Measurements from ENCODE around the gene DNAH8.

DNAH8 gene

DNA sequence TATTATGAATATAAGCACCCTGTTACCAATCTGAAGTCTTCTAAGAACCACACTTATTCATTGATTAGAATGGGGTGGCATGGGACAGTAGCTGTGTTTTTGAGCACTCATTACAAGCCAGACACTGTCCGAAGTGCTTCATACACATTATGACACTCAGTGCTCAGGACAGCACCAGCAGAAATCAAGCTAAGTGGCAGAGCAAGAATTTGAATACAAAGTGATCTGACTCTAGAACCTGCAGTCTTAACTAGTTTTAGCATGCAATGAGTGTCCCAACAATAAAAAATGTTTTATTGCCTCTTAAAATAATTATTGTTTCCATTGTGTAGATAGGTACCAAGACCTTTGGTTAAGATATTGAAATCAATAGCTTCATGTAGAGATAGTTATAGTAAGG is 294.4 kb downstream of the DNAH8 start:
- no peaks in the 10 kb centered on the region for H3K36me3 ChIP-seq (ENCODE audit: control insufficient read depth in 2 of 2, insufficient read depth in 2 of 2, low read length in 2 of 2)
- H3K27me3 ChIP-seq (ENCODE audit: control insufficient read depth in 1 of 2, insufficient read depth in 2 of 2, low read length in 2 of 2) = peaks cover 4 to 8% of the 10 kb centered on the region in 2 donors
- H3K9ac ChIP-seq (ENCODE audit: low read length in 2 of 2) = no peak overlapping the region
- H3K4me3 ChIP-seq (ENCODE audit: low read length in 2 of 2) = no peak overlapping the region
- H3K9me3 ChIP-seq (ENCODE audit: control insufficient read depth in 2 of 2, low read length in 2 of 2) = no peaks in the 10 kb centered on the region
- H3K4me1 ChIP-seq (ENCODE audit: control insufficient read depth, insufficient read depth, low read length) = no peaks in the 10 kb centered on the region
- H3K27ac ChIP-seq (ENCODE audit: low read length) = no peak overlapping the region

DNA sequence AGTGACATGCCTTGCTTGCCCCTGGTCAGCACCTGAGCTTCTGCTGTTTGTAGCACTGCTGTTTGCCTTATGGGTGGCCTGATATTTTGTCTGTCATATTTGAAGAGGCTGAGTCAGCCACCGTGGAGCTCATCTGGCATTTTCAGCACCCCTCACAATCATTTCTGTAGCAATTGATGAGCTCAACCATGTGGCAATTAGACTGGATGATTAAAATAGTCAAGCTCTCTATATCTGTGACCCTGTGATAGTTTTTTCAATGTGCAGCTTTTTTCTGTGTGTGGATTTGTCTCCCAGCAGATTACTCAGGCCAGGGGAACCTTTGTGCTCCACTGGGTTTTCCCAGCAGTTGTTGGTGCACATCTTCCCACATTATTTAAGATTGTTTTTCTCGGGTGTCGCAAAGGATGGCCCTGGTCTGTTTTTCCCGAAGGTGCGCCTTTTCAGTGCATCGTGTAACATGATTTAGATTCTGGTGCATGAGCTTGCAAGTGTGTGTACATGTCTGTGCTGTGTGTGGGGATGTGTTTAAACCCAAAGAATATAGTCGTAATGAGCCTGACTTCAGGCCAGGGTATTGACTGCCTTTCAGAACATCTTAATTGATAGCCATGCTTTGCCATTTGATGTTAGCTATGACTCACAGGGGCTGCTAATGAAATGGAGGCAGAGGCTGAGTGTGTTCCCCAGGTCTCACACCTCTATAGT is 301.9 kb downstream of the DNAH8 start:
- H3K4me3 ChIP-seq (ENCODE audit: low read length in 2 of 2) = no peak overlapping the region
- H3K27ac ChIP-seq (ENCODE audit: low read length) = no peak overlapping the region
- no peak overlapping the region for H3K9ac ChIP-seq (ENCODE audit: low read length in 2 of 2)
- H3K9me3 ChIP-seq (ENCODE audit: control insufficient read depth in 2 of 2, low read length in 2 of 2) = no peaks in the 10 kb centered on the region
- no peaks in the 10 kb centered on the region for H3K36me3 ChIP-seq (ENCODE audit: control insufficient read depth in 2 of 2, insufficient read depth in 2 of 2, low read length in 2 of 2)
- no peaks in the 10 kb centered on the region for H3K4me1 ChIP-seq (ENCODE audit: control insufficient read depth, insufficient read depth, low read length)
- H3K27me3 ChIP-seq (ENCODE audit: control insufficient read depth in 1 of 2, insufficient read depth in 2 of 2, low read length in 2 of 2) = peaks cover 0 to 4% of the 10 kb centered on the region in 2 donors

DNA sequence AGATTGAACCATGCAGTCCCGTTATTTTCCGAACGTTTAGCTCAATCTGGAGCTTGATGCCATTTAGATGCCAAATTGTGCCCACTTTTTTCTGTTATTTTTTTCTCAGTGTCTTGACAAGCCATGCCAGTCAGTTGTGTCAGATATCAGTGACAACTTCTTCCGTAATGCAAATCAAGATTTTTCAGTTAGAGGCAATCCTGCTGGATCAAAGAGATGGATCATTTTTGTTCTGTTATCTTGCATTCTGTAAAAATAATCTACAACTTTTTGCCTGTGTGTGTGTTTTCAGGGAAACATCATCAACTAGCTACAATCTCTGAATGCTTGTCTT is 302.4 kb downstream of the DNAH8 start:
- no peak overlapping the region for H3K9ac ChIP-seq (ENCODE audit: low read length in 2 of 2)
- H3K27me3 ChIP-seq (ENCODE audit: control insufficient read depth in 1 of 2, insufficient read depth in 2 of 2, low read length in 2 of 2) = no peaks in the 10 kb centered on the region
- H3K4me1 ChIP-seq (ENCODE audit: control insufficient read depth, insufficient read depth, low read length) = no peaks in the 10 kb centered on the region
- no peak overlapping the region for H3K27ac ChIP-seq (ENCODE audit: low read length)
- no peaks in the 10 kb centered on the region for H3K9me3 ChIP-seq (ENCODE audit: control insufficient read depth in 2 of 2, low read length in 2 of 2)
- no peaks in the 10 kb centered on the region for H3K36me3 ChIP-seq (ENCODE audit: control insufficient read depth in 2 of 2, insufficient read depth in 2 of 2, low read length in 2 of 2)
- H3K4me3 ChIP-seq (ENCODE audit: low read length in 2 of 2) = no peak overlapping the region

DNA sequence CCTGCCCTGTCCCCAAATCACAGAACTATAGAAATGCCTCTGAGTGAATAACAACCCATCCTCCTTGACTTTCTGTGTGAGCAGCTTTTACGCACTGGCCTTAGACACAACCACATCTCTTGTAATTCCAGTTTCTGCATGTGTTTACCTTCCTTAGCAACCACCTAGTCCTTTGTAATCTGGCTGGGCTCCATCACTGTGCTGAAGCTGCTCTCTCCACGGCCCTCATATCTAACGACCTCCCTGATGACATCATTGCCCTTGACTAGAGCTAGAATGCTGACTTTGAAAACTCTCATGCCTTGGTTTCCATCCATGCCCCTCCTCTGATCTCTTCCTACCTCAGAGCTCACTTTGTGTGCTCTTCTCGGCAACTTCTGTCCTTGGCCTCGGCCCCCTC is 303.0 kb downstream of the DNAH8 start:
- Histone ChIP-seq H3K27me3 (ENCODE audit: control insufficient read depth in 1 of 2, insufficient read depth in 2 of 2, low read length in 2 of 2) (no peaks in the 10 kb centered on the region), H3K4me3 (ENCODE audit: low read length in 2 of 2) (no peak overlapping the region), H3K9ac (ENCODE audit: low read length in 2 of 2) (no peak overlapping the region), H3K36me3 (ENCODE audit: control insufficient read depth in 2 of 2, insufficient read depth in 2 of 2, low read length in 2 of 2) (no peaks in the 10 kb centered on the region), H3K9me3 (ENCODE audit: control insufficient read depth in 2 of 2, low read length in 2 of 2) (no peaks in the 10 kb centered on the region), H3K4me1 (ENCODE audit: control insufficient read depth, insufficient read depth, low read length) (no peaks in the 10 kb centered on the region), H3K27ac (ENCODE audit: low read length) (no peak overlapping the region)

DNA sequence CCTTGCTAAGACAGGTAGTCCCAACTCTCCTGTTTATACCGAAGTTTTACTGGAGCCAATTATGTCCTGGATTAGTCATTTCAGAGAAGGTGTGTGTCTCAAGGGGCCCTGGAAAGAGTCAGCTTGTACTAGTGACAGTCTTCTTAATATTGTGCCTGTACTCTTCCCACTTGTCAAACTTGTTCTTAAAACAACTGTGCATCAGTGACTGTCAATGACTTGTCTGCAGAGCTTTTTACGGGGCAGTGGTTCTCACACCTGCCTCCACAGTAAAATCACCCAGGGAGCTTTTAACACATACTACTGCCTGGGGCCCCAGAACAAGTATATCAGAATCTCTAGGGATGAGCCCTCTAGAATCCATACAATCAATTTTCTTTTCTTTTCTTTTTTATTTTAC is 305.0 kb downstream of the DNAH8 start:
- Histone ChIP-seq H3K27me3 (ENCODE audit: control insufficient read depth in 1 of 2, insufficient read depth in 2 of 2, low read length in 2 of 2) (no peaks in the 10 kb centered on the region), H3K9ac (ENCODE audit: low read length in 2 of 2) (no peak overlapping the region), H3K27ac (ENCODE audit: low read length) (no peak overlapping the region), H3K36me3 (ENCODE audit: control insufficient read depth in 2 of 2, insufficient read depth in 2 of 2, low read length in 2 of 2) (no peaks in the 10 kb centered on the region), H3K4me1 (ENCODE audit: control insufficient read depth, insufficient read depth, low read length) (no peaks in the 10 kb centered on the region), H3K9me3 (ENCODE audit: control insufficient read depth in 2 of 2, low read length in 2 of 2) (no peaks in the 10 kb centered on the region), H3K4me3 (ENCODE audit: low read length in 2 of 2) (no peak overlapping the region)

DNA sequence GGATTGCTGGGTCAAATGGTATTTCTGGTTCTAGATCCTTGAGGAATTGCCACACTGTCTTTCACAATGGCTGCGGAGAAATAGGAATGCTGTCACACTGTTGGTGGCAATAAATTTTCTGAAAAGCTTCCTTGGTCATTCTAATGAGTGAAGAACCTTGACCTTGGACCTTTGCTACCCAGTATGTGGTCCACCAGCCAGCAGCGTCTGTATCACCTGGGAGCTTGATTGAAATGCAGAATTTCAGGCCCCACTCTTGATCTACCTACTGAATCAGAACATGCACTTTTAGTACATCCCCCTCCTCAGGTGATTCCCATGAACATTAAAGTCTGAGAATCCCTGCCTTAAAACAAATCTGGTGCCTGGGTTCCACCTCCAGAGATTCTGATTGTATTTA is 305.9 kb downstream of the DNAH8 start:
- H3K9ac ChIP-seq (ENCODE audit: low read length in 2 of 2) = no peak overlapping the region
- H3K4me3 ChIP-seq (ENCODE audit: low read length in 2 of 2) = no peak overlapping the region
- H3K27me3 ChIP-seq (ENCODE audit: control insufficient read depth in 1 of 2, insufficient read depth in 2 of 2, low read length in 2 of 2) = no peaks in the 10 kb centered on the region
- H3K27ac ChIP-seq (ENCODE audit: low read length) = no peak overlapping the region
- no peaks in the 10 kb centered on the region for H3K9me3 ChIP-seq (ENCODE audit: control insufficient read depth in 2 of 2, low read length in 2 of 2)
- no peaks in the 10 kb centered on the region for H3K36me3 ChIP-seq (ENCODE audit: control insufficient read depth in 2 of 2, insufficient read depth in 2 of 2, low read length in 2 of 2)
- no peaks in the 10 kb centered on the region for H3K4me1 ChIP-seq (ENCODE audit: control insufficient read depth, insufficient read depth, low read length)

DNA sequence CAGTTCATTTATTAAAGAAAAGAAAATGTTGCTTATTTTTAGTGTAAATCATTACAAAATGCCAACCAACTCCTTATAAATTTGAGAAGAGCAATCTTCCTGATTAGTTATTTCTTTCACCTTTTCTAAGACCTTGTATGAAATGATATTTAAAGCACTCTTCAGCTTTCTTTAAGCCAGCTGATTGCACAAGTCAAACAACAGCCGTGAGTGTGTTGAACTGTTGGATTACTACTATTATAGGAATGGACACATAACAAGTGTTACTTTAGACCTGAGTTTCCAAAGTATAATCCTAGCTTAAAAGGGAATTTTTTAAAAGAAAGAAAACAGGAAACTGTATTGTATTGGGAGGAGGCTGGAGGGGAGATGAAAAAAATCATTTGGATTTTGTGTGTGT is 306.7 kb downstream of the DNAH8 start:
- Histone ChIP-seq H3K9ac (ENCODE audit: low read length in 2 of 2) (no peak overlapping the region), H3K9me3 (ENCODE audit: control insufficient read depth in 2 of 2, low read length in 2 of 2) (no peaks in the 10 kb centered on the region), H3K27me3 (ENCODE audit: control insufficient read depth in 1 of 2, insufficient read depth in 2 of 2, low read length in 2 of 2) (no peaks in the 10 kb centered on the region), H3K27ac (ENCODE audit: low read length) (no peak overlapping the region), H3K4me3 (ENCODE audit: low read length in 2 of 2) (no peak overlapping the region), H3K4me1 (ENCODE audit: control insufficient read depth, insufficient read depth, low read length) (no peaks in the 10 kb centered on the region), H3K36me3 (ENCODE audit: control insufficient read depth in 2 of 2, insufficient read depth in 2 of 2, low read length in 2 of 2) (no peaks in the 10 kb centered on the region)

DNA sequence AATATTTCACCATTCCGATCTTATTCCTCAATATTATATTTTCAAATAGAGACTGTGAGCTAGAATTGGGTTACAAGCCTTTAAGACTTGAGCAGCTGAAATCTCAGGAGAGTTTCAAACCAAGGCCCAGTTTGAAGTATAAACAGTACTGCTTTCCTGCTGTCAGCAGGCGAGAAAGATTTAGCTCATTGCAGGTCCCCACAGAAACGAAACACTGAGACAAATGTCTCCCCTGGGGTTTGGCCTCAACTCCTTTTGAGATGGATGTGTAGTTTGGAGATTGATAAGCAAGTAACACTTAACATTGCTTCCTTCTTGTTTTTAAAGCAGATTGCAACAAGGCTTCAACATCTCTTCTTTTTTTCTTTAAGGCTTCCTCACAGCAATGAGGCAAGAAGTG is 311.1 kb downstream of the DNAH8 start:
- H3K4me1 ChIP-seq (ENCODE audit: control insufficient read depth, insufficient read depth, low read length) = no peaks in the 10 kb centered on the region
- no peaks in the 10 kb centered on the region for H3K9me3 ChIP-seq (ENCODE audit: control insufficient read depth in 2 of 2, low read length in 2 of 2)
- no peak overlapping the region for H3K4me3 ChIP-seq (ENCODE audit: low read length in 2 of 2)
- H3K27me3 ChIP-seq (ENCODE audit: control insufficient read depth in 1 of 2, insufficient read depth in 2 of 2, low read length in 2 of 2) = no peaks in the 10 kb centered on the region
- no peak overlapping the region for H3K27ac ChIP-seq (ENCODE audit: low read length)
- H3K36me3 ChIP-seq (ENCODE audit: control insufficient read depth in 2 of 2, insufficient read depth in 2 of 2, low read length in 2 of 2) = no peaks in the 10 kb centered on the region
- no peak overlapping the region for H3K9ac ChIP-seq (ENCODE audit: low read length in 2 of 2)

DNA sequence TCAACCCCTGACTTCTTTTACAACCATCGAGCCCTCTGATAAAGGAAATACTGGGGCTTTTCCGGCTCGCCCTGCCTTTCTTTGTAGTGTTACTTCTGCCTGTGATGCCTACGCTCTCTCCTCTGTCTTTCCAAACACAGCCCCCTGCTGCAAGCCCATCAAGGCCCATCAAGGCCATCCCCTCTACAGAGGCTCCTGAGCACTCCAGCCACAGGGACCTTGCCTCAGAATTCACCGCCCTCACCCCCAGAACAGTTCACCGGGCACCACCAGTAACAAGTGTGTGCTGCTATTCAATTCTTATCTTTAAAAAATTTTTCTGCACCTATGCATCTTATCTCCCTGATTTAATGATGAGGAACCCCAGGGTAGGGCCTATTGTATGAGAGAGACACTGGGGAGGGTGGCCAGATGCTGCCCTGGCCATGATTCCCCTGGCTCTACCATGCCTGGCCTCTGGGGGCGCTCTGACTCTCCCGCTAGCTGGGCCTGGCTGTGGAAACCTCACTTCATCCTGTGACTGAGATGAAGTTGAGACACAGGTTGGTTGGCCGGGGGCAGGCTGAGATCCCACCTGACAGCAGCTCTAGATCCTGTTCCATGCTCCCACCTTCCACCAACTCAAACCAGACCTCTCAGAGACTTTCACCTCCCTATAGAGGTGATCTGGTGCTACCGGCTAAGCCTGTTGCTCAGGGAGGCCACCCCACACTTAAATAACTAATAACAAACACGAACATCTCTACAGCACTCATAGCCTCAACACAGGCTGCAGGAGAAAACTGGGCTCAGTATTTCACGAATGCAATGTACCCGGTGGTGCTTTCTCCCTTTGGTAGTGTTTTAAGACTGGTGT is 314.3 kb downstream of the DNAH8 start:
- Histone ChIP-seq H3K4me1 (ENCODE audit: control insufficient read depth, insufficient read depth, low read length) (no peaks in the 10 kb centered on the region), H3K4me3 (ENCODE audit: low read length in 2 of 2) (no peak overlapping the region), H3K27me3 (ENCODE audit: control insufficient read depth in 1 of 2, insufficient read depth in 2 of 2, low read length in 2 of 2) (no peaks in the 10 kb centered on the region), H3K36me3 (ENCODE audit: control insufficient read depth in 2 of 2, insufficient read depth in 2 of 2, low read length in 2 of 2) (no peaks in the 10 kb centered on the region), H3K9ac (ENCODE audit: low read length in 2 of 2) (no peak overlapping the region), H3K27ac (ENCODE audit: low read length) (no peak overlapping the region), H3K9me3 (ENCODE audit: control insufficient read depth in 2 of 2, low read length in 2 of 2) (no peaks in the 10 kb centered on the region)

DNA sequence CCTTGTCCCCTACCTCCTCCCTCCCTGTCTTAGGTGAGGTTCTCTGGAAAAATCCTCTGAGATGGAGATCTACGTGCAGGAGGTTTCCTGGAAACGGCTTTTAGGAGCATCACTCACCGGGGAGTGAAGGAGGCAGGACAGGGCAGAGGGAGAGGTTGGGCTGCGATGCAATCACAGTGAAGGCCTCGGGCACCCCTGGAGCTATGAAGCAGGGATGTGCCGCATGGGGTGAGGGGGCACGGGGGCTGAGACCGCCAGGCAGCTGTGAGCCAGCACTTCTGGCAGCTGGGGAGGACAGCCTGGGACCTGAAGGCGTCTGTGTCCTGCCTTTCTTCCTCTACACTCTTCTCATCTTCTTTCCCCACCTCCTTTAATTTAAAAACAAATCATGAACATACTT is 320.6 kb downstream of the DNAH8 start:
- H3K9ac ChIP-seq (ENCODE audit: low read length in 2 of 2) = no peak overlapping the region
- no peak overlapping the region for H3K27ac ChIP-seq (ENCODE audit: low read length)
- H3K27me3 ChIP-seq (ENCODE audit: control insufficient read depth in 1 of 2, insufficient read depth in 2 of 2, low read length in 2 of 2) = peaks cover 9 to 16% of the 10 kb centered on the region in 2 donors
- no peaks in the 10 kb centered on the region for H3K36me3 ChIP-seq (ENCODE audit: control insufficient read depth in 2 of 2, insufficient read depth in 2 of 2, low read length in 2 of 2)
- no peak overlapping the region for H3K4me3 ChIP-seq (ENCODE audit: low read length in 2 of 2)
- no peaks in the 10 kb centered on the region for H3K9me3 ChIP-seq (ENCODE audit: control insufficient read depth in 2 of 2, low read length in 2 of 2)
- H3K4me1 ChIP-seq (ENCODE audit: control insufficient read depth, insufficient read depth, low read length) = no peaks in the 10 kb centered on the region

DNA sequence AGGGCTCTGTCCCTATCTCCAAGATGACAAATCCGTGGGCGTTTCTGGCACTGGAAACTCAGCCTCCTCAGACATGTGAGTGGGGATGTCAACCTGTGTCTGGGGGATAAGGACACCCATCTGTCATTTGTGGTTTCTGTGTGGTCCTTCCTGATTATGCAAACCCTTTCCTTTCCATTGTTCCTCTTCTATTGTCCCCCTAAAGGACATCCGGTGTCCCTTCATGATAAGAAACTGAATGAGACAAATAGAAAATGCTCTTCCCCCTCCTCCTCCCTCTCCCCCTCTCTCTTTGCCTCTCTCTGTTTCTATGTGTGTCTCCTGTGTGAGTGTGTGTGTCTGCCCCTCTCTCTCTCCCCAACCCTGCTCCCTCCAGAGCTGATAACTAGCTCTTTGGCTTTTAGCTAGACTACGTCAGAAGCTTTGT is 322.0 kb downstream of the DNAH8 start:
- Histone ChIP-seq H3K36me3 (ENCODE audit: control insufficient read depth in 2 of 2, insufficient read depth in 2 of 2, low read length in 2 of 2) (no peaks in the 10 kb centered on the region), H3K4me1 (ENCODE audit: control insufficient read depth, insufficient read depth, low read length) (no peaks in the 10 kb centered on the region), H3K9me3 (ENCODE audit: control insufficient read depth in 2 of 2, low read length in 2 of 2) (no peaks in the 10 kb centered on the region), H3K27ac (ENCODE audit: low read length) (no peak overlapping the region), H3K9ac (ENCODE audit: low read length in 2 of 2) (no peak overlapping the region), H3K4me3 (ENCODE audit: low read length in 2 of 2) (no peak overlapping the region), H3K27me3 (ENCODE audit: control insufficient read depth in 1 of 2, insufficient read depth in 2 of 2, low read length in 2 of 2) (peaks cover 9 to 20% of the 10 kb centered on the region in 2 donors)

Data from stomach smooth muscle (tissue), 2 donors.